Suprapubic skin (tissue), 4 donors: Measurements from ENCODE around the gene MSL3B.

Experiments
- DNase-seq, 2 donors: peaks; one replicate each; pipeline ENCODE4 v3.0.0-alpha.2; 2019; ENCODE audit warnings: low spot score in 2 of 2
- H3K27ac ChIP-seq: fragments of 200-600 bp; sonication (generic); one replicate; pipeline ENCODE4 v1.5.1; 2019
- H3K27me3 ChIP-seq: fragments of 200-600 bp; sonication (generic); one replicate; pipeline ENCODE4 v1.5.1; 2019
- H3K36me3 ChIP-seq: fragments of 200-600 bp; sonication (generic); one replicate; pipeline ENCODE4 v1.5.1; 2019
- H3K4me1 ChIP-seq: fragments of 200-600 bp; sonication (generic); one replicate; pipeline ENCODE4 v1.5.1; 2019
- H3K4me3 ChIP-seq: fragments of 200-600 bp; sonication (generic); one replicate; pipeline ENCODE4 v1.5.1; 2019; ENCODE audit warnings: mild to moderate bottlenecking
- H3K9me3 ChIP-seq: fragments of 200-600 bp; sonication (generic); one replicate; pipeline ENCODE4 v1.5.1; 2019
- EP300 ChIP-seq: sonication (generic); formaldehyde crosslinking; IDR thresholded peaks from one replicate; pipeline ENCODE4 v1.6.1; 2017; ENCODE audit warnings: antibody characterized with exemption
- POLR2A ChIP-seq, 2 donors: fragments of 450-650 bp; IDR thresholded peaks; one replicate each; pipeline ENCODE4 v1.6.1; 2017; ENCODE audit warnings: antibody characterized with exemption in 2 of 2, mild to moderate bottlenecking in 2 of 2, moderate library complexity in 2 of 2
- POLR2AphosphoS5 ChIP-seq, 3 donors: sonication (generic); formaldehyde crosslinking; IDR thresholded peaks; one replicate each; pipeline ENCODE4 v1.6.1; 2017; ENCODE audit warnings: antibody characterized with exemption in 3 of 3
- WGBS: methylation state at CpG from one replicate; pipeline ENCODE4 v1.1.5; 2018; 5-methylcytosine and 5-hydroxymethylcytosine counted together
- TF ChIP-seq, protein P1 (sequence below), 2 donors: fragments of 200-600 bp in 1 of 2; fragments of 450-650 bp in 1 of 2; sonication (generic) in 1 of 2; IDR thresholded peaks; one replicate each; pipeline ENCODE4 v1.5.1; 2016 to 2019; ENCODE audit warnings: antibody characterized with exemption in 2 of 2, mild to moderate bottlenecking in 1 of 2, moderate library complexity in 1 of 2

The MSL3B gene

DNA sequence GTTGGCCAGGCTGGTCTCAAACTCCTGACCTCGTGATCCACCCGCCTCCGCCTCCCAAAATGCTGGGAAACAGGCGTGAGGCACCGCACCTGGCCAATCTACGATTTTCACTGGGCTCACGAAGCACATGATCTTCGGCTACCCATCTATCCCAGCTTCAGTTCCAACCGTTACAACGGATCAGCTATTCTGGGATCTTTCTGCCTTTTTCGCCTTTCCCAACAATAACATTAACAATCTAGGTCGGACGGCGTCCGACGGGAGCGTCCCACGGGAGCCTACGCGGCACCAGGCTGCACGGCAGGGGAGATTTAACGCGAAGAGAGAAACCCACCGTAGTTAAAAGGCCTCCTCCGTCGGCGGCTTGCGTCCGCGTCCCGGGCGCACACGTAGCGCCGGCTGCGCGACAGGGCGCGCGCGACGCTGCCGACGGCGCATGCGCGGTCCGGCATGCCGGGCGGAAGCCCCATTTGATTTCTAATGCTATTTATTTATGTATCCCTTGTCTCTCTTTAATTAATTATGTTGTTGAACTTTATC lies at the start of gene MSL3B:
MSL3B (minus strand) TSS at position 394 of the 540 bp plus-strand sequence.
- peaks cover 7% of the 10 kb centered on the region for H3K27me3 ChIP-seq
- 11% methylated on average over 50 of the region's 50 CpGs for WGBS
- TF ChIP-seq POLR2AphosphoS5 (IDR thresholded peaks at IDR 0.05) (no peak), EP300 (no peak)
- TF ChIP-seq, protein P1, sequence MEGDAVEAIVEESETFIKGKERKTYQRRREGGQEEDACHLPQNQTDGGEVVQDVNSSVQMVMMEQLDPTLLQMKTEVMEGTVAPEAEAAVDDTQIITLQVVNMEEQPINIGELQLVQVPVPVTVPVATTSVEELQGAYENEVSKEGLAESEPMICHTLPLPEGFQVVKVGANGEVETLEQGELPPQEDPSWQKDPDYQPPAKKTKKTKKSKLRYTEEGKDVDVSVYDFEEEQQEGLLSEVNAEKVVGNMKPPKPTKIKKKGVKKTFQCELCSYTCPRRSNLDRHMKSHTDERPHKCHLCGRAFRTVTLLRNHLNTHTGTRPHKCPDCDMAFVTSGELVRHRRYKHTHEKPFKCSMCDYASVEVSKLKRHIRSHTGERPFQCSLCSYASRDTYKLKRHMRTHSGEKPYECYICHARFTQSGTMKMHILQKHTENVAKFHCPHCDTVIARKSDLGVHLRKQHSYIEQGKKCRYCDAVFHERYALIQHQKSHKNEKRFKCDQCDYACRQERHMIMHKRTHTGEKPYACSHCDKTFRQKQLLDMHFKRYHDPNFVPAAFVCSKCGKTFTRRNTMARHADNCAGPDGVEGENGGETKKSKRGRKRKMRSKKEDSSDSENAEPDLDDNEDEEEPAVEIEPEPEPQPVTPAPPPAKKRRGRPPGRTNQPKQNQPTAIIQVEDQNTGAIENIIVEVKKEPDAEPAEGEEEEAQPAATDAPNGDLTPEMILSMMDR (IDR thresholded peaks at IDR 0.05) = no peak
- H3K36me3 ChIP-seq = no peaks in the 10 kb centered on the region
- H3K9me3 ChIP-seq = no peaks in the 10 kb centered on the region
- H3K4me1 ChIP-seq = peaks cover 5% of the 10 kb centered on the region
- DNase-seq = no peak
- H3K27ac ChIP-seq = no peak within 1 kb of the TSS
- peak within 1 kb of the TSS; percentile 50 for H3K4me3 ChIP-seq

- no peak within 1 kb of the TSS for H3K27ac ChIP-seq
- no peak for TF ChIP-seq POLR2AphosphoS5 (IDR thresholded peaks at IDR 0.05)
- TF ChIP-seq, protein P1 (IDR thresholded peaks at IDR 0.05) = no peak
- no peak for TF ChIP-seq EP300
- no peak for TF ChIP-seq POLR2A (IDR thresholded peaks at IDR 0.05)
- DNase-seq = no peak
- H3K4me3 ChIP-seq = no peak within 1 kb of the TSS
- 26% methylated on average over 5 of the region's 5 CpGs for WGBS
- H3K36me3 ChIP-seq = no peaks in the 10 kb centered on the region
- H3K4me1 ChIP-seq = no peaks in the 10 kb centered on the region
- no peaks in the 10 kb centered on the region for H3K9me3 ChIP-seq
- peaks cover 25% of the 10 kb centered on the region for H3K27me3 ChIP-seq
Measured at GRCh38 chr2:233917116-233917515, 48.9 kb upstream of the MSL3B start, which contains the start of gene TRPM8. Gene TRPM8, plus strand, starts transcription at chr2:233917373. Its CDS starts 9,165 bp downstream, at chr2:233926538.

DNA sequence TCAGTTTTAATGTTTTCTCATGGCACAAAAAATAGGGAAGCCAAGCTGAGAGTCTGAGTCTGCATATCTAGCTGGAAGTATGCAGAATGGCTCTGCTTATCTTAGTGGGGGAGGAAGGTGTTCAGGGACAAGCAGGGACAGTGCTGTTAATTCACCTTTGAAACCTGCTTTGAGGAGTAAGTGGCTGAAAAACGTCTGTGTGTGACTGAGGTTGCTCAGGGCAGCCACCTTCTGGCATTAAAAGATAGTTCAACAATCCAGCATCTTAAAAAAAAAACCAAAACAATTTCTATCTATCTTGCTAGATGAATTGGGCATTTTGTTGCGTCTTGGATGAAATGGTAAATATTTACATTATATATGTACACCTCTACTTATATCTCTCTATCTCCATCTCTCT lies 46.9 kb upstream of the MSL3B start:
- no peaks in the 10 kb centered on the region for H3K36me3 ChIP-seq
- H3K4me3 ChIP-seq = no peak overlapping the region
- H3K27ac ChIP-seq = no peak overlapping the region
- H3K9me3 ChIP-seq = no peaks in the 10 kb centered on the region
- no peaks in the 10 kb centered on the region for H3K4me1 ChIP-seq
- WGBS = 39% methylated on average over 2 of the region's 2 CpGs
- no peak for DNase-seq
- peaks cover 25% of the 10 kb centered on the region for H3K27me3 ChIP-seq
- no peak for TF ChIP-seq POLR2AphosphoS5 (IDR thresholded peaks at IDR 0.05)
- TF ChIP-seq POLR2A (IDR thresholded peaks at IDR 0.05) = no peak
- TF ChIP-seq, protein P1 (IDR thresholded peaks at IDR 0.05) = no peak
- TF ChIP-seq EP300 = no peak

GRCh38 chr2:233912691-233913423 lies 44.7 kb upstream of the MSL3B start:
- TF ChIP-seq POLR2AphosphoS5 (IDR thresholded peaks at IDR 0.05) (no peak), EP300 (no peak), POLR2A (IDR thresholded peaks at IDR 0.05) (no peak)
- TF ChIP-seq, protein P1 (IDR thresholded peaks at IDR 0.05) = no peak
- no peak for DNase-seq
- peaks cover 21% of the 10 kb centered on the region for H3K27me3 ChIP-seq

GRCh38 chr2:233907627-233908026 lies 39.4 kb upstream of the MSL3B start:
- no peaks in the 10 kb centered on the region for H3K9me3 ChIP-seq
- no peak for DNase-seq
- H3K27me3 ChIP-seq = peaks cover 9% of the 10 kb centered on the region
- no peaks in the 10 kb centered on the region for H3K4me1 ChIP-seq
- TF ChIP-seq, protein P1 (IDR thresholded peaks at IDR 0.05) = no peak
- TF ChIP-seq POLR2AphosphoS5 (IDR thresholded peaks at IDR 0.05) (no peak), EP300 (no peak), POLR2A (IDR thresholded peaks at IDR 0.05) (no peak)
- no peak overlapping the region for H3K27ac ChIP-seq
- WGBS = 93% methylated on average over 3 of the region's 3 CpGs
- H3K36me3 ChIP-seq = no peaks in the 10 kb centered on the region
- no peak overlapping the region for H3K4me3 ChIP-seq

More at GRCh38 chr2:233912691-233913423, 44.7 kb upstream of the MSL3B start:
- no peaks in the 10 kb centered on the region for H3K4me1 ChIP-seq
- H3K36me3 ChIP-seq = no peaks in the 10 kb centered on the region
- no peak overlapping the region for H3K4me3 ChIP-seq
- H3K27ac ChIP-seq = no peak overlapping the region
- WGBS = 18% methylated on average over 9 of the region's 9 CpGs
- H3K9me3 ChIP-seq = no peaks in the 10 kb centered on the region
